K562 (cell line): ENCODE results near the gene NOP10. TPM values are rescaled to one million over a fixed set of nuclear protein-coding genes. Genes with fewer than 3 reads are reported as not detected.

Experiments used
- BRF1 ChIP-seq: IDR thresholded peaks from 3 replicates; pipeline ENCODE4 v1.6.1; 2011; ENCODE audit warnings: borderline replicate concordance, mild to moderate bottlenecking; ENCODE audit not compliant: insufficient read length; ENCODE audit errors: extremely low read depth
- CXXC5 ChIP-seq: fragments of 250-450 bp; sonication (Bioruptor Pico); IDR thresholded peaks from 2 replicates; pipeline ENCODE4 v1.8.0; 2022; ENCODE audit warnings: inconsistent platforms, mild to moderate bottlenecking, moderate library complexity
- DMBX1 ChIP-seq: fragments of 250-450 bp; sonication (Bioruptor Pico); IDR thresholded peaks from 2 replicates; pipeline ENCODE4 v1.8.0; 2022; ENCODE audit warnings: inconsistent platforms, mild to moderate bottlenecking, moderate library complexity, borderline replicate concordance
- HCFC1 ChIP-seq: IDR thresholded peaks from 2 replicates; pipeline ENCODE4 v1.6.1; 2012; ENCODE audit warnings: low read depth, low read length, improper control_type of control experiment
- HDAC2 ChIP-seq: fragments of 450-650 bp; IDR thresholded peaks from 2 replicates; pipeline ENCODE4 v1.6.1; 2016; ENCODE audit warnings: mild to moderate bottlenecking
- HIVEP1 ChIP-seq: fragments of 250-450 bp; sonication (Bioruptor Pico); IDR thresholded peaks from 2 replicates; pipeline ENCODE4 v1.4.0; 2020; ENCODE audit warnings: mild to moderate bottlenecking
- HNRNPH1 ChIP-seq: fragments of 200-400 bp; formaldehyde crosslinking; optimal IDR thresholded peaks from 2 replicates; pipeline ENCODE3; 2017; ENCODE audit warnings: low read depth, mild to moderate bottlenecking, low read length, moderate library complexity
- KDM4B ChIP-seq, 2 experiments: fragments of 450-650 bp in 1 of 2; sonication (generic) in 1 of 2; IDR thresholded peaks; 2 replicates each; pipeline ENCODE4 v1.6.1; 2016 to 2017; ENCODE audit warnings: borderline replicate concordance in 2 of 2, antibody characterized with exemption in 1 of 2, low read depth in 1 of 2, mild to moderate bottlenecking in 1 of 2
- LCOR ChIP-seq: sonication (generic); formaldehyde crosslinking; IDR thresholded peaks from 2 replicates; pipeline ENCODE4 v1.8.0; 2022; ENCODE audit warnings: mild to moderate bottlenecking, missing genetic modification reagents
- MAZ ChIP-seq, 2 experiments: fragments of 450-650 bp in 1 of 2; sonication (generic) in 1 of 2; formaldehyde crosslinking; IDR thresholded peaks in 1 of 2; conservative IDR thresholded peaks in 1 of 2; 2 replicates each; pipeline versions ENCODE4 v1.4.0 to v1.5.0; 2020; ENCODE audit warnings: mild to moderate bottlenecking in 1 of 2, missing genetic modification reagents in 1 of 2
- POLR2G ChIP-seq: fragments of 200-400 bp; formaldehyde crosslinking; IDR thresholded peaks from 2 replicates; pipeline ENCODE4 v1.6.1; 2017; ENCODE audit warnings: low read depth, mild to moderate bottlenecking, antibody characterized with exemption, low read length, moderate library complexity
- TAF1 ChIP-seq: IDR thresholded peaks from 2 replicates; pipeline ENCODE4 v1.6.1; 2011; ENCODE audit warnings: mild to moderate bottlenecking, low read length, moderate library complexity; ENCODE audit not compliant: insufficient read depth, control insufficient read depth, severe bottlenecking; ENCODE audit errors: extremely low read depth
- TEAD4 ChIP-seq, 2 experiments: sonication (generic) in 1 of 2; formaldehyde crosslinking in 1 of 2; IDR thresholded peaks; 2 replicates each; pipeline versions ENCODE4 v1.6.1 to v1.8.0; 2012 to 2022; ENCODE audit warnings: borderline replicate concordance in 1 of 2, inconsistent platforms in 1 of 2, low read length in 1 of 2, mild to moderate bottlenecking in 1 of 2, missing genetic modification reagents in 1 of 2
- YY1 ChIP-seq, 3 experiments: IDR thresholded peaks; 2 replicates each; pipeline ENCODE4 v1.6.1; 2011; ENCODE audit warnings: low read length in 2 of 3, mild to moderate bottlenecking in 2 of 3, moderate library complexity in 2 of 3, borderline replicate concordance in 1 of 3, control low read depth in 1 of 3, low read depth in 1 of 3; ENCODE audit not compliant: insufficient read depth in 3 of 3, insufficient replicate concordance in 2 of 3, control insufficient read depth in 1 of 3, insufficient read length in 1 of 3; ENCODE audit errors: extremely low read depth in 1 of 3
- ZBTB1 ChIP-seq: sonication (generic); formaldehyde crosslinking; IDR thresholded peaks from 2 replicates; pipeline ENCODE4 v1.8.1; 2023; ENCODE audit warnings: missing genetic modification reagents, low read depth, mild to moderate bottlenecking, borderline replicate concordance
- ZNF263 ChIP-seq: sonication (generic); formaldehyde crosslinking; IDR thresholded peaks from 2 replicates; pipeline ENCODE4 v1.8.0; 2022; ENCODE audit warnings: mild to moderate bottlenecking, missing genetic modification reagents, borderline replicate concordance
- ZNF75A ChIP-seq: fragments of 450-650 bp; formaldehyde crosslinking; IDR thresholded peaks from 2 replicates; pipeline ENCODE4 v1.4.0; 2020; ENCODE audit warnings: mild to moderate bottlenecking
- polyA plus RNA-seq, 8 experiments: library from polyadenylated mRNA; depleted of rRNA in 4 of 8; stranded (reverse) in 5 of 8; unstranded in 3 of 8; fragments of >200 nt; fragmentation: Nextera tagmentation in 2 of 8; fragmentation: Illumina TruSeq in 1 of 8; extraction: Ambion mirVana in 2 of 8; extraction: Trizol in 1 of 8; gene quantifications; 2 replicates each; pipeline versions ENCODE4 v1.2.1 to v1.2.3, GENCODE V29; 2011 to 2014; ENCODE audit warnings: inconsistent platforms in 1 of 8, missing spikeins in 1 of 8
- total RNA-seq, 7 experiments: library from RNA; depleted of rRNA in 6 of 7; stranded (reverse); fragments of >200 nt in 6 of 7; fragmentation: Illumina TruSeq in 2 of 7; extraction: Trizol in 2 of 7; gene quantifications; 2 replicates each; pipeline versions ENCODE4 v1.2.1 to v1.2.3, GENCODE V29; 2011 to 2021; ENCODE audit warnings: low replicate concordance in 1 of 7
- TF ChIP-seq, protein P1 (sequence below): IDR thresholded peaks from 2 replicates; pipeline ENCODE4 v1.6.1; 2014; ENCODE audit warnings: antibody characterized with exemption

The NOP10 gene
- total and polyA plus RNA-seq, 9 of the 15 experiments (the other 6 are each of a cell fraction or from before 2014, with no cell fraction given), result 250 to 1,663 (median 449) TPM

DNA sequence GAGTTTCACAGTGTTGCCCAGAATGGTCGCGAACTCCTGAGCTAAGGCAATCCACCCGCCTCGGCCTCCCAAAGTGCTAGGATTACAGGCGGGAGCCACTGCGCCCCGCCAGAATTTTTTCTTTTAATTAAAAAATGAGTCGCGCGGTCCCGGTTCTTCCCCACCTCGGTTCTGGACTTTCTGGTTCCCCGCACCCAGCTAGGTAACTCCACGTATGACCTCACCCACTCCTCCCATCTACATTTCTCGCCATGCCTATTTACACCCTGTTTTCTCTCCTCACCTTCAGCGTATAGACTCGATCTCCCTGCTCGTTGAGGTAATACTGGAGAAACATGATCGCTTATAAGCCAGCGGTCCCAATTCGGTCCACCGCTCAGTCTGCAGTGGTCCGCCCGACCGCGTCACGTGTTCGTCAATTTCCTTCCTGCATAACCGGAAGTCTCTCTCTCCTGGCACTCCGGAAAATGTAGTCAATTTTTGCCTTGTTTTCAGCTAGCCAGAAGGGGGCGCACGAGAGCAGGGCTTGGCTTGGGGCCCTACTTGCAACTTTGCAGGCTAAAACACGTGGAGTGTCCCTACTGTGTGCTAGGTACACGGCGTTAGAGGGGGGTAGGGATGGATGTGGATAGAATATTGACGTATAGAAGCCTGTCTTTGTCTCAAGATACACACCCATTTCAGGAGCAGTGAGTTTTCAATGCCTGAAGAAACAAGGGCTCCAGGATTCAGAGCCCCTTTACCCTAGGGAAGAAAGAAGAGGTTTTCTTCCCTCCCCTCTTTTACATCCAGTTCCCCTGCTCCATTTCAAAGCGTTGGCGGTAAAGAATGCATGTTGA, at the start of gene NOP10, which contains the start of gene NUTM1 (continued):
- TF ChIP-seq TEAD4 (IDR thresholded peaks at IDR 0.05; ENCODE audit: low read length), result peak; percentile 63; the same call in 1 of the 2 replicates
- no peak for TF ChIP-seq TEAD4 (CRISPR knock-in tag; IDR thresholded peaks at IDR 0.05; ENCODE audit: borderline replicate concordance)
- peak in 1 of 3 experiments; percentile 53 for TF ChIP-seq YY1 (IDR thresholded peaks at IDR 0.05; ENCODE audit: borderline replicate concordance in 1 of 3, control insufficient read depth in 1 of 3, extremely low read depth in 1 of 3, insufficient read depth in 3 of 3, insufficient read length in 1 of 3, insufficient replicate concordance in 2 of 3, low read depth in 1 of 3, low read length in 2 of 3)
- TF ChIP-seq POLR2G, result peak; percentile 73
- TF ChIP-seq BRF1, result no peak
- peak; percentile 30; the same call in 1 of the 2 replicates for TF ChIP-seq DMBX1 (CRISPR knock-in tag)
- TF ChIP-seq HCFC1, result peak; percentile 62
- peak; percentile 75 for TF ChIP-seq CXXC5 (CRISPR knock-in tag)
- peak; percentile 77 for TF ChIP-seq HDAC2
- TF ChIP-seq HNRNPH1, result no peak
- no peak for TF ChIP-seq ZNF75A (CRISPR knock-in tag)
- TF ChIP-seq LCOR, result peak; percentile 98
- TF ChIP-seq, protein P1, sequence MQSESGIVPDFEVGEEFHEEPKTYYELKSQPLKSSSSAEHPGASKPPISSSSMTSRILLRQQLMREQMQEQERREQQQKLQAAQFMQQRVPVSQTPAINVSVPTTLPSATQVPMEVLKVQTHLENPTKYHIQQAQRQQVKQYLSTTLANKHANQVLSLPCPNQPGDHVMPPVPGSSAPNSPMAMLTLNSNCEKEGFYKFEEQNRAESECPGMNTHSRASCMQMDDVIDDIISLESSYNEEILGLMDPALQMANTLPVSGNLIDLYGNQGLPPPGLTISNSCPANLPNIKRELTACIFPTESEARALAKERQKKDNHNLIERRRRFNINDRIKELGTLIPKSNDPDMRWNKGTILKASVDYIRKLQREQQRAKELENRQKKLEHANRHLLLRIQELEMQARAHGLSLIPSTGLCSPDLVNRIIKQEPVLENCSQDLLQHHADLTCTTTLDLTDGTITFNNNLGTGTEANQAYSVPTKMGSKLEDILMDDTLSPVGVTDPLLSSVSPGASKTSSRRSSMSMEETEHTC, result peak; percentile 73
- TF ChIP-seq TAF1, result peak; percentile 86
- no peak for TF ChIP-seq HIVEP1
- TF ChIP-seq MAZ (CRISPR knock-in tag; conservative IDR thresholded peaks at IDR 0.05 in 1 of 2, IDR thresholded peaks at IDR 0.05 in 1 of 2), result peak in 1 of 2 experiments; percentile 58; a peak in 2 of 4 replicates
- peak in 1 of 2 experiments; percentile 82; a peak in 1 of 4 replicates for TF ChIP-seq KDM4B (IDR thresholded peaks at IDR 0.05; ENCODE audit: borderline replicate concordance in 2 of 2, low read depth in 1 of 2)
- peak; percentile 65; the same call in 1 of the 2 replicates for TF ChIP-seq ZNF263 (CRISPR knock-in tag)
- 0 out of 2 replicates have a peak, but pooled peaks have one; percentile 17 for TF ChIP-seq ZBTB1
